Trophoblast cell (in vitro differentiated cells and primary cell): ENCODE results near the gene KRTAP23-1. TPM values are rescaled to one million over a fixed set of nuclear protein-coding genes. Genes with fewer than 3 reads are reported as not detected.

Experiments used
- DNase-seq, 2 donors: peaks; one replicate each; pipeline ENCODE4 v3.0.0-alpha.2; 2016
- H2AFZ ChIP-seq: 2 replicates; pipeline ENCODE4 v1.6.1; 2013; ENCODE audit warnings: low read length, moderate library complexity, mild to moderate bottlenecking; ENCODE audit not compliant: insufficient read depth, poor library complexity
- H2AK5ac ChIP-seq: 2 replicates; pipeline ENCODE4 v1.6.1; 2013; ENCODE audit warnings: mild to moderate bottlenecking, low read length
- H2BK120ac ChIP-seq: 2 replicates; pipeline ENCODE4 v1.6.1; 2013; ENCODE audit warnings: low read length, mild to moderate bottlenecking, moderate library complexity; ENCODE audit not compliant: insufficient read depth, poor library complexity
- H2BK12ac ChIP-seq: 2 replicates; pipeline ENCODE4 v1.6.1; 2013; ENCODE audit warnings: mild to moderate bottlenecking, low read length, moderate library complexity
- H2BK5ac ChIP-seq: 2 replicates; pipeline ENCODE4 v1.6.1; 2013; ENCODE audit warnings: low read length, low read depth, moderate library complexity, mild to moderate bottlenecking; ENCODE audit not compliant: poor library complexity
- H3K14ac ChIP-seq: 2 replicates; pipeline ENCODE4 v1.6.1; 2013; ENCODE audit warnings: mild to moderate bottlenecking, low read length
- H3K18ac ChIP-seq: 2 replicates; pipeline ENCODE4 v1.6.1; 2013; ENCODE audit warnings: mild to moderate bottlenecking, low read length
- H3K23ac ChIP-seq: 2 replicates; pipeline ENCODE4 v1.6.1; 2013; ENCODE audit warnings: low read length
- H3K27ac ChIP-seq: 2 replicates; pipeline ENCODE4 v1.5.1; 2013; ENCODE audit warnings: low read depth, mild to moderate bottlenecking, inconsistent platforms, low read length, moderate library complexity
- H3K27me3 ChIP-seq: 2 replicates; pipeline ENCODE4 v1.6.1; 2013; ENCODE audit warnings: inconsistent platforms, mild to moderate bottlenecking, low read length, moderate library complexity; ENCODE audit not compliant: insufficient read depth
- H3K36me3 ChIP-seq, 2 experiments: 1 replicate in 1 of 2; 2 replicates in 1 of 2; pipeline ENCODE4 v1.6.1; 2013; ENCODE audit warnings: low read length in 2 of 2, mild to moderate bottlenecking in 2 of 2, moderate library complexity in 1 of 2; ENCODE audit not compliant: insufficient read depth in 2 of 2, control insufficient read depth in 1 of 2
- H3K4ac ChIP-seq: 2 replicates; pipeline ENCODE4 v1.6.1; 2013; ENCODE audit warnings: low read depth, mild to moderate bottlenecking, low read length, moderate library complexity
- H3K4me1 ChIP-seq, 2 experiments: 1 replicate in 1 of 2; 2 replicates in 1 of 2; pipeline ENCODE4 v1.6.1; 2013; ENCODE audit warnings: low read length in 2 of 2, mild to moderate bottlenecking in 2 of 2, moderate library complexity in 1 of 2; ENCODE audit not compliant: insufficient read depth in 2 of 2, control insufficient read depth in 1 of 2
- H3K4me2 ChIP-seq: 2 replicates; pipeline ENCODE4 v1.6.1; 2013; ENCODE audit warnings: inconsistent platforms, mild to moderate bottlenecking, low read length, moderate library complexity
- H3K4me3 ChIP-seq: 2 replicates; pipeline ENCODE4 v1.5.1; 2013; ENCODE audit warnings: mild to moderate bottlenecking, low read depth, low read length, inconsistent platforms
- H3K79me1 ChIP-seq: one replicate; pipeline ENCODE4 v1.6.1; 2013; ENCODE audit warnings: low read length
- H3K79me2 ChIP-seq: 2 replicates; pipeline ENCODE4 v1.6.1; 2013; ENCODE audit warnings: low read length, mild to moderate bottlenecking; ENCODE audit not compliant: control insufficient read depth, insufficient read depth, poor library complexity
- H3K9ac ChIP-seq: 2 replicates; pipeline ENCODE4 v1.6.1; 2013; ENCODE audit warnings: mild to moderate bottlenecking, low read length
- H3K9me3 ChIP-seq: 2 replicates; pipeline ENCODE4 v1.6.1; 2013; ENCODE audit warnings: low read depth, mild to moderate bottlenecking, control low read depth, inconsistent platforms, low read length; ENCODE audit not compliant: insufficient read depth
- H4K12ac ChIP-seq: 2 replicates; pipeline ENCODE4 v1.6.1; 2013; ENCODE audit warnings: low read depth, mild to moderate bottlenecking, low read length, moderate library complexity
- H4K8ac ChIP-seq: 2 replicates; pipeline ENCODE4 v1.6.1; 2013; ENCODE audit warnings: low read depth, mild to moderate bottlenecking, low read length, moderate library complexity
- H4K91ac ChIP-seq: one replicate; pipeline ENCODE4 v1.6.1; 2013; ENCODE audit warnings: low read depth, mild to moderate bottlenecking, low read length, moderate library complexity
- WGBS: extraction: QIAGEN DNeasy Blood & Tissue Kit; methylation state at CpG from one replicate; pipeline ENCODE4 v1.1.7; 2013; ENCODE audit warnings: missing lambda C conversion rate; ENCODE audit not compliant: insufficient read length, insufficient coverage; ENCODE audit errors: extremely low coverage; 5-methylcytosine and 5-hydroxymethylcytosine counted together
- polyA plus RNA-seq: library from polyadenylated mRNA; stranded (reverse); fragments of 200-250 nt; gene quantifications from 2 replicates; pipeline ENCODE4 v1.2.3, GENCODE V29; 2013

Gene KRTAP23-1, protein sequence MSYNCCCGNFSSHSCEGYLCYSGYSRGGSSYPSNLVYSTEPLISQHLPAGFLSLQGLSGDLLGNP
- polyA plus RNA-seq, result not detected in 2 replicates

DNA sequence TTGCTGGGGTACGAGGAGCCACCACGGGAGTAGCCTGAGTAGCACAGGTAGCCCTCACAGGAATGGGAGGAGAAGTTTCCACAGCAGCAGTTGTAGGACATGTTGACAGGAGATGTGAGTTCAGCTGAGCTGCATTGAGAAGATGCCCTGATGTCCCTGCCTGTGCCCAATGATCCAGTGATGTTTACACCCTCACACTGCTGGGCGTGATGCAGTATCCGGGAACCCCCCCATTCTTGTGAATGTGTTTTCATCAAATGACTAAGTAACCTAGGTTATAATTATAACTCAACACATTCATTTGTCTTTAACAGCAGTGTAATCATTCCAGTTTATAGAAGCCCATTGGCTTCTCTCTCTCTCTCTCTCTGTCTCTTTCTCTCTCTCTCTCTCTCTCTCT lies at the start of gene KRTAP23-1:
TSS of gene KRTAP23-1 (minus strand) at position 101 of the 400 bp plus-strand sequence. CDS start at position 101, 0 bp downstream.
- no peak for DNase-seq
- Histone ChIP-seq H3K4me2 (no peak within 1 kb of the TSS), H3K79me1 (no peaks in the 10 kb centered on the region), H2AFZ (no peak within 1 kb of the TSS), H3K18ac (no peak within 1 kb of the TSS), H3K27me3 (no peaks in the 10 kb centered on the region), H3K4ac (no peak within 1 kb of the TSS), H3K14ac (no peak within 1 kb of the TSS), H3K4me1 (no peaks in the 10 kb centered on the region), H3K9ac (no peak within 1 kb of the TSS), H3K9me3 (no peaks in the 10 kb centered on the region), H3K79me2 (no peaks in the 10 kb centered on the region), H4K91ac (no peak within 1 kb of the TSS), H2AK5ac (no peak within 1 kb of the TSS), H2BK120ac (no peak within 1 kb of the TSS), H4K12ac (no peak within 1 kb of the TSS), H2BK5ac (no peak within 1 kb of the TSS), H3K23ac (no peak within 1 kb of the TSS), H3K4me3 (no peak within 1 kb of the TSS), H3K36me3 (no peaks in the 10 kb centered on the region), H2BK12ac (no peak within 1 kb of the TSS), H4K8ac (no peak within 1 kb of the TSS), H3K27ac (no peak within 1 kb of the TSS)
- WGBS, result no CpG with 5 or more reads among the region's 4 CpGs

DNA sequence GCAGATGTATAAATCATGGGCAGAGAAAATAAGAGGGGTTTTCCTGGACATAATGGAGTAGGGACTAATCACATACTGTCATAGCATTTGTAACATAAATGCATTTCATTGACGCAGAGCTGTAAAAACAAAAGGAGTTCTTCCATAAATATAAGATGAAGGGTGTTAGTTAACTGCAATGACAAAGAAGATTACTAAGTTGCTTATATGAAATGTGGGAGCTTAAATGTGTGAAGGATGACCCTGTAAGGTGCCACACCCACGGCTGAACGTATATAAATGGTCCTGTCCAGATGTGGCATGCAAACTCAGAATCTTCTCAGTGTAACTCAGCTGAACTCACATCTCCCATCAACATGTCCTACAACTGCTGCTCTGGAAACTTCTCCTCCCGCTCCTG lies 47.3 kb upstream of the KRTAP23-1 start, which contains the start of gene KRTAP13-1:
TSS of gene KRTAP13-1 (plus strand) at position 301 of the 400 bp plus-strand sequence. CDS start at position 357, 56 bp downstream.
- no peak within 1 kb of the TSS for H3K9ac ChIP-seq
- no peak within 1 kb of the TSS for H2BK5ac ChIP-seq
- H3K79me2 ChIP-seq, result no peaks in the 10 kb centered on the region
- no CpG with 5 or more reads among the region's 4 CpGs for WGBS
- no peaks in the 10 kb centered on the region for H3K4me1 ChIP-seq
- H3K23ac ChIP-seq, result no peak within 1 kb of the TSS
- no peaks in the 10 kb centered on the region for H3K9me3 ChIP-seq
- no peak within 1 kb of the TSS for H3K18ac ChIP-seq
- no peaks in the 10 kb centered on the region for H3K79me1 ChIP-seq
- no peaks in the 10 kb centered on the region for H3K27me3 ChIP-seq
- H4K8ac ChIP-seq, result no peak within 1 kb of the TSS
- DNase-seq, result no peak
- no peak within 1 kb of the TSS for H3K4me2 ChIP-seq
- H2BK120ac ChIP-seq, result no peak within 1 kb of the TSS
- no peak within 1 kb of the TSS for H2AFZ ChIP-seq
- no peak within 1 kb of the TSS for H4K12ac ChIP-seq
- no peak within 1 kb of the TSS for H2BK12ac ChIP-seq
- no peak within 1 kb of the TSS for H3K14ac ChIP-seq
- H3K36me3 ChIP-seq, result no peaks in the 10 kb centered on the region
- no peak within 1 kb of the TSS for H4K91ac ChIP-seq
- no peak within 1 kb of the TSS for H3K4me3 ChIP-seq
- H2AK5ac ChIP-seq, result no peak within 1 kb of the TSS
- H3K27ac ChIP-seq, result no peak within 1 kb of the TSS
- H3K4ac ChIP-seq, result no peak within 1 kb of the TSS

DNA sequence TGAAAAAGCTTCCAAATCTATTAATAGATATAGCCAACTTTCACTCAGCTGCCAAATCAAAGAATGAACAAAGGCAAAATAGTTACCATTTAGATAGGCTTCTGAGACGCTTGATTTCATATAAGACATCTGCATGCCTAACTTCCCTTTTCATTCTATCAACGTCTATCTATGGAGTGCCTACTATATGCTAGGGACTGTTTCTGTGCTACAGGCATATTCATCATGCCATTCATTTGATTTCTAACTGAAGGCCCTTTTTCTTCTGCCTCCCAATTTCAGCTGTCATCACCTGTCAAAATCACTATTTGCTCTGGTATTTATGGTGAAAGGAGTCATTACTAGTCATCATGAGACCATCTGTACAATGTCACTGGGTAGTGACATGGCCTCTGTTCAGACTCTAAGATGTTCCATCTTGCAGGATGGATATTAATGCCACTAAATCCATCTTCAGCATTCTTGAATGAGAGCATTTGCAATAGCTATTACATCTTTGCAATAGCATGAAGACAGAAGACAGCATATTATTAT lies 43.2 kb upstream of the KRTAP23-1 start:
- Histone ChIP-seq H3K4me1 (no peaks in the 10 kb centered on the region), H3K4ac (no peak overlapping the region), H3K27ac (no peak overlapping the region), H2AK5ac (no peak overlapping the region), H3K14ac (no peak overlapping the region), H2AFZ (no peak overlapping the region), H4K8ac (no peak overlapping the region), H4K91ac (no peak overlapping the region), H3K36me3 (no peaks in the 10 kb centered on the region), H3K4me2 (no peak overlapping the region), H2BK120ac (no peak overlapping the region), H4K12ac (no peak overlapping the region), H3K79me2 (no peaks in the 10 kb centered on the region), H3K4me3 (no peak overlapping the region), H3K9me3 (no peaks in the 10 kb centered on the region), H3K23ac (no peak overlapping the region), H3K18ac (no peak overlapping the region), H2BK12ac (no peak overlapping the region), H3K79me1 (no peaks in the 10 kb centered on the region), H3K9ac (no peak overlapping the region), H2BK5ac (no peak overlapping the region), H3K27me3 (no peaks in the 10 kb centered on the region)
- no peak for DNase-seq
- no CpG with 5 or more reads among the region's 2 CpGs for WGBS

DNA sequence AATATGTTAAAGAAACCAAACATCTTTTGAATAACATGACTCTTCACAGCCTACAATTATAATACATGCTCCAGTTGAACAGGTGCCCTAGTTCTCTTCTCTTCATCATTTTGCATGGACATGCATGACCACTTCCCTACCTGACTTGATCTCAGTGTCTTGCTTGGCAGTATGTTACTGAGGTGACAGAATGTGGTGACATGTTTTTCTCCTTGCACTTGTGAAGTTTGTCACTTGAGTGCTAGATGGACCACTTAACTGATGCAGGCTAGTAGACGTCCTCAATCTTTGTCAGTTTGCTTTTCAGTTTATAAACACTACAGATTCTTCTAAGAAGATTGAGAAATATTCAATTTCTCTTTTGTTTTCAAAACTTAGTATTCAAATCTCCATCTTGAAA lies 33.8 kb upstream of the KRTAP23-1 start:
- Histone ChIP-seq H3K4ac (no peak overlapping the region), H3K36me3 (no peaks in the 10 kb centered on the region), H2BK120ac (no peak overlapping the region), H3K4me2 (no peak overlapping the region), H2AK5ac (no peak overlapping the region), H2AFZ (no peak overlapping the region), H3K9ac (no peak overlapping the region), H3K4me1 (no peaks in the 10 kb centered on the region), H4K8ac (no peak overlapping the region), H4K91ac (no peak overlapping the region), H4K12ac (no peak overlapping the region), H3K4me3 (no peak overlapping the region), H3K18ac (no peak overlapping the region), H3K27me3 (no peaks in the 10 kb centered on the region), H3K14ac (no peak overlapping the region), H2BK5ac (no peak overlapping the region), H3K9me3 (no peaks in the 10 kb centered on the region), H3K23ac (no peak overlapping the region), H3K79me2 (no peaks in the 10 kb centered on the region), H2BK12ac (no peak overlapping the region), H3K79me1 (no peaks in the 10 kb centered on the region), H3K27ac (no peak overlapping the region)
- DNase-seq, result no peak
- no CpG with 5 or more reads among the region's 1 CpG for WGBS
